ENCODE results near the gene MAP9. TPM values are rescaled to one million over a fixed set of nuclear protein-coding genes. Genes with fewer than 3 reads are reported as not detected.
"Not testable (repeated sequence)": the region's sequence is repeated elsewhere in the genome, so short reads cannot be mapped to it uniquely, and the experiment has no call there.

The MAP9 gene
- 1.2 and 1.7 TPM in 2 replicates for total RNA-seq
- polyA plus RNA-seq (2012): 1.6 TPM

- peak; percentile 85 for DNase-seq (ENCODE audit: low read depth)
Measured at GRCh38 chr4:155376387-155377268, at the start of gene MAP9. Gene MAP9, minus strand, starts transcription at chr4:155376965. Its CDS starts 1,115 bp downstream, at chr4:155375850.

- not testable (repeated sequence) for DNase-seq (ENCODE audit: low read depth)
Measured at GRCh38 chr4:155424778-155425177, 48.0 kb upstream of the MAP9 start.

GRCh38 chr4:155423671-155424070 is 46.9 kb upstream of the MAP9 start:
- no peak for DNase-seq (ENCODE audit: low read depth)

GRCh38 chr4:155419266-155419665 is 42.5 kb upstream of the MAP9 start:
- DNase-seq (ENCODE audit: low read depth): no peak

GRCh38 chr4:155415662-155416061 is 38.9 kb upstream of the MAP9 start:
- DNase-seq (ENCODE audit: low read depth): no peak

- no peak for DNase-seq (ENCODE audit: low read depth)
Measured at GRCh38 chr4:155413451-155413850, 36.7 kb upstream of the MAP9 start.

GRCh38 chr4:155411546-155411945 is 34.8 kb upstream of the MAP9 start:
- DNase-seq (ENCODE audit: low read depth): no peak

GRCh38 chr4:155408796-155409195 is 32.0 kb upstream of the MAP9 start:
- no peak for DNase-seq (ENCODE audit: low read depth)

GRCh38 chr4:155407480-155407879 is 30.7 kb upstream of the MAP9 start:
- DNase-seq (ENCODE audit: low read depth): no peak

- DNase-seq (ENCODE audit: low read depth): no peak
Measured at GRCh38 chr4:155405059-155405458, 28.3 kb upstream of the MAP9 start.

- peak; percentile 32 for DNase-seq (ENCODE audit: low read depth)
Measured at GRCh38 chr4:155403886-155404285, 27.1 kb upstream of the MAP9 start.

- no peak for DNase-seq (ENCODE audit: low read depth)
Measured at GRCh38 chr4:155402941-155403340, 26.2 kb upstream of the MAP9 start.

GRCh38 chr4:155400893-155401292 is 24.1 kb upstream of the MAP9 start:
- no peak for DNase-seq (ENCODE audit: low read depth)

GRCh38 chr4:155399974-155400697 is 23.4 kb upstream of the MAP9 start:
- no peak for DNase-seq (ENCODE audit: low read depth)

- DNase-seq (ENCODE audit: low read depth): peak; percentile 19
Measured at GRCh38 chr4:155392481-155393184, 15.9 kb upstream of the MAP9 start.

- DNase-seq (ENCODE audit: low read depth): no peak
Measured at GRCh38 chr4:155391932-155392331, 15.2 kb upstream of the MAP9 start.

GRCh38 chr4:155388162-155388561 is 11.4 kb upstream of the MAP9 start:
- no peak for DNase-seq (ENCODE audit: low read depth)

GRCh38 chr4:155383541-155383940 is 6.8 kb upstream of the MAP9 start:
- DNase-seq (ENCODE audit: low read depth): no peak

GRCh38 chr4:155377276-155377675 is 511 bp upstream of the MAP9 start:
- DNase-seq (ENCODE audit: low read depth): peak; percentile 3

GRCh38 chr4:155371432-155372043 is 5.2 kb downstream of the MAP9 start:
- DNase-seq (ENCODE audit: low read depth): peak; percentile 11

- no peak for DNase-seq (ENCODE audit: low read depth)
Measured at GRCh38 chr4:155367608-155368007, 9.2 kb downstream of the MAP9 start.

All from myocyte (in vitro differentiated cells).